ENCODE results near the gene COPS2.

Gene COPS2

GRCh38 chr15:49155834-49156627 lies 632 bp upstream of the COPS2 start:
- DNase-seq (ENCODE audit: low spot score) = no peak

- DNase-seq (ENCODE audit: low spot score) = no peak
These were observed 645 bp downstream of the COPS2 start for GRCh38 chr15:49154799-49155109.

GRCh38 chr15:49154359-49154758 lies 1.0 kb downstream of the COPS2 start:
- no peak for DNase-seq (ENCODE audit: low spot score)

GRCh38 chr15:49152552-49153312 lies 2.7 kb downstream of the COPS2 start:
- no peak for DNase-seq (ENCODE audit: low spot score)

GRCh38 chr15:49151831-49152230 lies 3.6 kb downstream of the COPS2 start:
- no peak for DNase-seq (ENCODE audit: low spot score)

DNA sequence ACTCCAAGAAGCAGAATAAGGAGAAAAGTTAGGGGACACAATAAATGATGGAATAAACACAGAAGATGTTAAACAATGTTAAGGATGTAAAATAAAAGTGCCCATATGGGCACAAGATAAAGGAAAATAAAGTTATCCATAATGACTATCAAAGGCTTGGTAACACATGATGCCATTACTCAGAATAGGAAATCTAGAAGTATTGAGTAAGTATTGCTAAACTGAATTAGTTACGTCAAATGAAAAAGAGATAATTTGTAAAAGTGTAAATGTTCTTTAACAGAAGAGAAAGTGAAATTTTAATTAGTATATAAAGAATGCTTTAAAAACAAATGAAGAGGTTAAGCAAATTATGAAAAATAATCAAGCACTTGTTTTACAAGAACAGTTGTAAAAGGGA lies 6.7 kb downstream of the COPS2 start:
- DNase-seq (ENCODE audit: low spot score) = no peak

DNA sequence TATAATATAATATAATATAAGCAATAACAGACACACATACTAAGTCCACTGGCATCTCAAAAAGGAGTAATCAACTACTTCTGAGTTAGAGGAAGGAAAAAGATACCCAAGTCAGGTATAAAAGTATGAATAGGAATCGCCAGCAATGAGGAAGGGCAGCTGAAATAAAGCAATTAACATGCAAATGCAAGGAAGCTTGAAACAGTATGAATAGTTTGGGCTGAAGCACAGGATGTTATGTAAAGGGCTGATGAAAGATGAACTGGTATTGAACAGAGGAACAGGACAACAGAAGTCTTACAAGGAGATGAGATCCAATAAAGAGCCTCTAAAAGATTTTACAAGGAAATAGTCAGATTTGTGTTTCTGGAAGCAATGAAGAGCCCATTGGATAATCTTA lies 7.1 kb downstream of the COPS2 start:
- no peak for DNase-seq (ENCODE audit: low spot score)

GRCh38 chr15:49145651-49146609 lies 9.5 kb downstream of the COPS2 start:
- peak; percentile 46 for DNase-seq (ENCODE audit: low spot score)

DNA sequence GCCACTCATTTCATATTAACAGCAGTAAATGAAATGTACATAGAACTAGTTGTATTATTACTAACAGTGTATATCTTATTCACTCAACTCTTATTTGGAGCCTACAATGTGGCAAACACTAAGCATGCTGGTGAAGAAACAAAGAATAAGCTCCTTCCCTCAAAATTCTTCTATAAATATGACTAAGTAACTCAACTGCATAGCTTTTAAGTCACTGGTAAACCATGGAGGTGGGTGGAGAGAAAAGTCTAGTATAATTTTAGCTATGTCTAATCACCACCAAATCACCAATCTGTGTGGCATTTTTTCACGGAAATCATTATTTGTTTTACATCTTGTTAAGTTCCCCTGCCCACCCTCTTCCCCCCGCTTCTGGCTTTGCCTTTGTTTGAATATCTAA lies 17.5 kb downstream of the COPS2 start:
- DNase-seq (ENCODE audit: low spot score) = no peak

DNA sequence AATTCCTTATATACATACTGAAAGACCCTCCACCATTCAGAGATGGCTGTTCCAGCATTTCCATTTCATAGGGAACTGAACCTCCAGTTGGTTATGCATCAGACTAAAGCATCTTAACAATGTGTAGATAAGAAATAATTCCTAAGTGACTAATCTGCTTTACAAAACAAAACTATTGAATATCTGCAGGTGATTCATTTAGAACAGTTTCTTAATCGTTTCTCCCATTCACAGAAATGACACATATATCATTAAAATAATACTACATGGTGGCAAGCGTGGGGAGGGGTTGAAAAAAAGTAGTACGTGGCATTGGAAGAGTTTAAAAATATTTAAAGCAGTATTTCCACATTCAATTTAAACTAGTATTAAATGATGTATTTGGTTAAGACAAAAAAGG lies 19.5 kb downstream of the COPS2 start:
- no peak for DNase-seq (ENCODE audit: low spot score)

GRCh38 chr15:49135342-49135857 lies 20.0 kb downstream of the COPS2 start:
- DNase-seq (ENCODE audit: low spot score) = no peak

DNA sequence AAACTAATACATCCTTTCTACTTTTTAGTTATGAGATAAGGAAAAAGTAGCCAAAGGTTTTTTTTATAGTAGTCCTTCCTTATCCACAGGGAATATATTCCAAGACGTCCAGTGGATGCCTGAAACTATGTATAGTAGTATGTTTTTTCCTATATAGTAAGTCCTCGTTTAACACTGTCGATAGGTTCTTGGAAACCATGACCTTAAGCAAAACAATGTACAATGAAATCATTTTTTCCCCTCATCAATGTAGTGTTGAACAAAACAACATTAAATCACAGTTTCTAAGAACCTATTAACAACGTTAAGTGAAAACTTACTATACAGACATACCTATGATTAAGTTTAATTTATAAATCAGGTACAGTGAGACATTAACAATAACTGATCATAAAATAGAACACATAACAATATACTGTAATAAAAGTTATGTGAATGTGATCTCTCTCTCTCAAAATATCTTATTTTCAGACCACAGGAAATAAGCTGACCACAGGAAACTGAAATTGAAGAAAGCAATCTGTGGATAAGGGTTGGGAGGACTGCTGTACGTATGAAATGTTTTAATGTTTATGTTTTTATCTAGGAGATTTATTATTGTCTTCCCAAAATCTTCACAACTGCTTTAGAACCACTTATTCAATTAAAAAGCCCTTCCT lies 20.6 kb downstream of the COPS2 start:
- no peak for DNase-seq (ENCODE audit: low spot score)

- DNase-seq (ENCODE audit: low spot score) = no peak
These were observed 24.0 kb downstream of the COPS2 start for GRCh38 chr15:49131403-49131802.

- DNase-seq (ENCODE audit: low spot score) = no peak
These were observed 31.0 kb downstream of the COPS2 start for GRCh38 chr15:49124371-49124770.

DNA sequence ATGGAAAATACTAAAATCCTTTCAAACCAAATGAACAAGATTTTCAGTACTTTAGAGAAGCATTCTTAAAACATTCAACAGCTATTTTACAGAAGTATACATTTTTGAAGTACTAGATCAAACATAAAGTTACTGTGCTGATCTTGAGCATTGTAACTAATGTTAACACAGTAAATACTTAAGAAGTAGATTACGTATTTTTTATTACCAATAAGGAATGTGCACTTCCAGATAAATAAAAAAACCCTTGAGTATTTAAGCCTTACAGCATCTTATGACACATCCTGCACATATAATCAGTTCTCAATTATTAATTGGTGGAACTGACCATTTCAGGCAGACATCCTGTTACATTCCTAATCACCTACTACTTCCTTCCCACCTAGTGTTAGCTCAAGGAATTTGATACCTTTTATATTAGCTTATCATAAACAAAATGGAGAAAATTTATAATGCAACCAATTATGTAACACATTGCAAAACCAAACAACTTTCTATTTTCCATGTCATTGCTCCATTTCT lies 32.8 kb downstream of the COPS2 start:
- DNase-seq (ENCODE audit: low spot score) = no peak

DNA sequence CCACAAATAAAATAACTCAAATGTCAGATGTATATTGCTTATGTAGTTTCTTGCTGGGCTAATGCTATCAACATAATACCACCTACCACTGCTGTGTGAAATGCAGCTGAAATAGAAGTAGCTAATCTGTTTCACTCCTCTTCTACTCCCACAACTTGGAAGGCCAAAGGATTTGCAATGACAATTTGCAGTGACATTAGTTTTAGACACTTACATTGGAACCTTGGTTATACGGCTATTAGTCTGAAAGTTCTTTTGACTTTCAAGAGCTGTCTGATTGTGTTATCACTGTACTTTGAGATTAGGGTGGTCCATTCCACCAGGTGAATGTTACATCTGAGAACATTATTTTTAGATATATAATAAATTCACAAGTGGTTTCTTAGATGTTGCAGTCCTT lies 33.5 kb downstream of the COPS2 start:
- DNase-seq (ENCODE audit: low spot score) = no peak

DNA sequence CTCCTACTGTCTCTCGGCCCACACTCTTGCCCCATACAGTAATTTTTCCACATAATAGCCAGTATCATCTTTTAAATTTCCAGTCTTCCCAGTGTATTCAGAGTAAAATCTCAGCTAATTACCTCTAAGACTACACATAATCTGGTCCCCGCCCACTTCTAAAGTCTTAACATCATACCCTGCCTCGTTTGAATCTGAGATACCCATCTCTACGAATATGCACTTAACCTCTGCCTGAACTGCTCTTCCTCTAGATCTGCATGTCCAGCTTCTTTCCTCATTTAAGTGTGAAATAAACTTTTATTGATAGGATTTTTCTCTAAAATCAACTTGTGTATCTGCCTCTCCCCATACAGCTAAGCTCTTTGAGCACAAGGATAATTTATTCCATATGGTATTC lies 34.6 kb downstream of the COPS2 start:
- DNase-seq (ENCODE audit: low spot score) = no peak

DNA sequence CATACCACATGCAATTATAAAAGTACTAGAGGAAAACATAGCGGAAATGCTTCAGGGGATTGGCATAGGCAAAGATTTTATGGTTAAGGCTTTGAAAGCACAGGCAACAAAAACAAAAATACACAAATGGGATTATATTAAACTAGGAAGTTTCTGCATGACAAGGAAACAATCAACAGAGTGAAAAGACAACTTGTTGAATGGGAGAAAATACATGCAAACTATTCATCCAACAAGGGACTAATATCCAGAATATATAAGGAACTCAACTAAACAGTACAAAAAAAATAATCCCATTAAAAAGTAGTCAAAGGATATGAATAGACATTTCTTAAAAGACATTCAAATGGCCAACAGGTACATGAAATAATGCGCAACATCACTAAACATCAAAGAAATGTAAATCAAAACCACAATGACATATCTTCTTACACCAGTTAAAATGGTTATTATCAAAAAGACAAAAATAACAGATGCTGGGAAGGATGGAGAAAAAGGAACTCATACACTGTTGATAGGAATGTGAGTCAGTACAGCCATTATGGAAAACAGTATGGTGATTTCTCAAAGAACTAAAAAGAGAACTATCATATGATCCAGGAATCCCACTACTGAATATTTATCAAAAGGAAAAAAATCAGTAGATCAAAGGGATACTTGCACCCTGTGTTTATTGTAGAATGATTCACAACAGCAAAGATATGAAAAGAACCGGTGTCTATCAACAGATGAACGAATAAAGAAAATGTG lies 39.1 kb downstream of the COPS2 start:
- DNase-seq (ENCODE audit: low spot score) = no peak

DNA sequence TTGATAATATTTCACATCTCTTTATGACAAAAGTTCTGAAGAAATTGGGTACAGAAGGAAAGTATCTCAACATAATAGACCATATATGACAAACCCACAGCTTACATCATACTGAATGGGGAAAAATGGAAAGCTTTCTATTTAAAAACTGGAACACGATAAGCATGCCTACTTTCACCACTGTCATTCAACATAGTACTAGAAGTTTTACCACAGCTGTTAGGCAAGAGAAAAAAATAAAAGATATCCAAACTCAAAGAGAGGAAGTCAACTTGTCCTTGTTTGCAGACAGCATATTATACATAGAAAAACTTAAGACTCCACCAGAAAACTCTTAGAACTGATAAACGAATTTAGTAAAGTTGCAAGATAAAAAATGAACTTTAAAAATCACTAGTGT lies 40.3 kb downstream of the COPS2 start:
- no peak for DNase-seq (ENCODE audit: low spot score)

- DNase-seq (ENCODE audit: low spot score) = no peak
These were observed 45.0 kb downstream of the COPS2 start for GRCh38 chr15:49110158-49110944.
